Stimulated activated CD4-positive, alpha-beta T cell treated with anti-CD3 and anti-CD28 coated beads, TNF-alpha, amount 100 ng/mL, for 1 hour (primary cell): ENCODE data around the gene SLC48A1.
"Not testable (repeated sequence)": the region's sequence is repeated elsewhere in the genome, so short reads cannot be mapped to it uniquely, and the experiment has no call there.

Experiments
- DNase-seq, 3 donors: peaks; one replicate each; pipeline ENCODE4 v3.0.0-alpha.2; 2020; ENCODE audit warnings: low read depth in 3 of 3, low spot score in 1 of 3

Gene SLC48A1

DNA sequence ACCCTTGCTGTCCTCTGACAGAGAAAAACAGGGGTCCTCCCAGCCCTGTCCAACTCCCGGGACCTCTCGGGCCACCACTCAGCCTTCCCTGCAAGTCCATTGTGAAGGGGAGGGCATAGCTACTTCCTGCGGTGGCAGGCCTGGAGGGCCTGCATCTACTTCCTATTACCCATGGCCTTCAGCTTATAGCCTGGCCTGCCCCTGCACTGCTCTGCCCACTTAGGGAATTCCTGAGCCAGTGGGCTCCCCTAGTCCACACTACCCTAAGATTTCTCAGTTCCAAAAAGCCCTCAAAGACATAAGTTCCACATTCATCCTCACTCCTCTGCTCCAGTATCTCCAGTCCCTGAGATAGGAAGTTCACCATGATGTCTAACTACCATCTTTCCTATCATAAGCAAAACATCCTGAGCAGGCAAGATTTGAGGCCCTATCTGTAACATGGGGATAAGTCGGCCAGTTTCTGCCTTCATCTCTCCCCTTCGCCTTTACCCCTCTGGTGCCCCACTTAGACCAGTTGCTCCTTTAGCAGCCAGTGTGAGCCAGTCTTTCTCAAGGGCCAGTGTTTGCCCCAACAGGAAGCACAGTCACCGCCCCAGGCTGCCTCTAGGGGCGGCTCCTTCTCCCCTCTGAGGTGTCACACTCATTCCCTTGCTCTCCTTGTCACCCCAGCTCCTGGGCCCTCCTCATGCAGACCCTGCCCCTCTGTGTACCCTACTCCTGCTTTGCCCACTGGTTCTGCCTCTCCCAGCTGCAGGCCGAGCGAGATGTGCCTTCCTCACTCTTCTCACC is 35.7 kb downstream of the SLC48A1 start:
- no peak for DNase-seq

DNA sequence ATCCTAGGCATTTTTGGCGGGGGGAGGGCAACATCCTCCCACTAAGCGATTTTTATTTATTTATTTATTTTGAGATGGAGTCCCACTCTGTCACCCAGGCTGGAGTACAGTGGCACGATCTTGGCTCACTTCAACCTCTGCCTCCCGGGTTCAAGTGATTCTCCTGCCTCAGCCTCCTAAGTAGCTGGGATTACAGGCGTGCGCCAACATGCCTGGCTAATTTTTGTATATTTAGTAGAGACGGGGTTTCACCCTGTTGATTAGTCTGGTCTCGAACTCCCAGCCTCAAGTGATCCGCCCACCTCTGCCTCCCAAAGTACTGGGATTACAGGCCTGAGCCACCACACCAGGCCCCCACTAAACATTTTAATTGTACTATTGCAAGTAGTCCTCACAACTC is 36.5 kb downstream of the SLC48A1 start:
- not testable (repeated sequence) for DNase-seq

DNA sequence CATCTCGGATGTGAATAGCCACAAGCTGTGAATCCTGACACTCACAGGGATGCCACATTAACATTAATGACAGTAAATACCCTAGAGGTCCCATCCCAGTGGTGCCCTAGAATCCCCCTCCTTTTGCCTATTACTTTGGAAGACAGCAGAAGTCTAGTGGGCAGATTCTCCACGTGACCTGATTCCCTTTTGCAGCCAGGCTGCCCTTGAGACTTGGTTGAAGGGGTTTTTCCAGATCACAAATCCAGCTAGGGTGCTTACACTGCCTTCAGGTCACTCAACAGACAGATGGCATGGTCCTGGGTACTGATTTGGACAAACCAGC is 38.0 kb downstream of the SLC48A1 start:
- no peak for DNase-seq

DNA sequence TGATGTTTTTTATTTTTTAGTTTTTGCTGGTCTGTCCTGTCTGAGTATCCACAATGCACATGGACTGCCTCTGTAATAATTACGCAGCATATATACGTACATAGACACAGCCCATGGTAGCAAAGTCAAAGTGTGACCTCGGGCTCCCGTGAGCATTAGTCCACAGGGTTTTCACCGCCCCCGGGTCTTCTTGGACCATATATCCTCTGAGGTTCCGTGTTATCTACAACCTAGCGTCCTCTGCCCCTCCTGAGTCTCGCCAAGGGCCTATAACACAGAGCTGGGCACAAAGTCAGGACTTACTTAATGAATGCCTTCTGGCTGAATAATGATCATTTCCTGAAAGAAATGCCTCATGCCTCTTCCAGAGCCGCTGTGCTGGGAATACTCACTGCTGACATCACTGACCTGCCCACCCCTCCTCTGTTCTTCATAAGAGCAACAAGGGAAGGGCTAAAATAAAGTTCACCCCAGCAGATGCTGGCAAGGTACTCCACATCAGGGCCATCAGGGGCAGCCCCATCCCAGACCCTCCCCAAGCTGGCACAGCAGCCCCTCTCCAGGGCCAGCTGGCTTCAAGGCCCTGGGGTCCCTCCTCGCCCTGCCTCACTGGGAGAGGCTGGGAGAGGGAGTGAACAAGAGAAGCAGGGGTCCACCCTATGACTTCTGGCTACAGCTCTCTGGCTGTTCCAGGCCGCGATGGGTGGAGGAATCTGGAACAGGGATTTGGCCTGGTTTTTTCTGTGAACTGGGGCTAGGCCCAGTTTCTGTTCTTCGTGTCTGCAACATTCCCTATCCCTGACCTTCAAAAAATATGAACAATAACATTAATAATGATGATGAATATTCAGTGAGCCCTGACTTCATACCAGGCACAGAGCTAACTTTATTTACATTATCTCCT is 38.8 kb downstream of the SLC48A1 start:
- no peak for DNase-seq

DNA sequence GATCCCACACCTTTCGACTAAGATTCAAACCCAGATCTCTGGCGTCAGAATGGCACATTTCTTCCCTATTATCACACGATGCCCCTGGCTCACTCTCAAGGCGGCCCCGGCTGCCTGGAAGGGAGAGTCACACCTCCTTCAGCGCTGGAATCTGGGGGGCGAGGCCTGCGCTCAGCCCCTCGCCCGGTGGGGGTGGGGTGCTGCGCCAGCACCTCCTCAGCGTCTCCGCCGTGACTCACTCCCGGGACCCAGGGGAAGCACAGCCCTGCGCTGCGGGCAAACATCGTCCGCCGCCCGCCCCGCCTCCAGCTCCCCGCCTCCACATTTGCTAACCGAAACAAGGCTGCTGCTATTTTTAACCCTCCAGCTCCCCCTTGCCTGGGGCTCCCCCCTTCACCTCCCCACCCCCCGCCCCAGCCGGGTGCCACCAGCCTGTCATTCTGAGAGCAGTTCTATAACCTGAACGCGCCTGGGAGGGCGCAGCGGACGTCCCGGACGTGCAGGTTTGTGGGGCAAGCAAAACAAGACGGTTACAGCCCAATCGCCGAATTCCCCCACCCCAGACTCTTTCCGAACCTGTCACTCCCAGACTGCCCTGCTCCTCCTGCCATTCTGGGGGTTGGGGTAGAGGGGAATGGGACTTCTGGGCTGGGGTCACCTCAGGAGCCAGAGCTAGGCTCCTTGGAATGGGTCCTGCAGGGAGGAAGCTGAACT is 39.9 kb downstream of the SLC48A1 start:
- peak; percentile 86 to 89 (median 89) for DNase-seq

DNA sequence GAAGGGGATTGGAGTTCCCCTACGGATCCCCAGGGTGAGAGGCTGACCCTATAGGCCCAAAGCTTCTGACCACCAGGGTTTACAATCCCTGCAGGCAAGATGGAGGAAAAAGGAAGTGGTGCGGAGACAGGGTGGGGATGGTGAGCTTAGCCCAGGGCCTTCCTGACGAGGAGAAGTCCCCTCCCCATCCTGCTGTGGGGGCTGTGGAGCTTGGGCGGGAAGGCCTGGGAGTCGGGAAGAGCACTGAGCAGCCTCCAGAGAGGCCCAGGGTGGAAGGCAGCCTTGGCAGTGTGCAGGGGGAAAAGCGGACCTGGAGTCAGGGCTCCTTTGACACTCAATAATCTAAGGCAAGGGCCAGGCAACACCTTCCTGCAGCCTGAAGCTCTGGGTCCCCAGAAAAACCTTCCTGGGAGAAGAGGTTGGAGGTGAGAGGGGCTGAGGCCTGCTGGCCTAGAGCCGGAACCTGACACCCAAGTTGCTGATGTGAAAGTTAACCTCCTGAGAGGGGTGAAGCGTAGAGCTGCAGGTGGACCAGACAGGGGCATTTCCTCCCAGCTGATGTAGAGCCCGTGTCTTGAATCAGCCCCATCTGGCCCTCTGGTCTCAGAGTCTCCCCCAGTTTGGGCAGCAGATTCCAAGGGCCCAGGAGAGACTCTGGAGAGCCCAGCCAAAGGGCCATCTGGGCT is 40.6 kb downstream of the SLC48A1 start:
- no peak for DNase-seq

DNA sequence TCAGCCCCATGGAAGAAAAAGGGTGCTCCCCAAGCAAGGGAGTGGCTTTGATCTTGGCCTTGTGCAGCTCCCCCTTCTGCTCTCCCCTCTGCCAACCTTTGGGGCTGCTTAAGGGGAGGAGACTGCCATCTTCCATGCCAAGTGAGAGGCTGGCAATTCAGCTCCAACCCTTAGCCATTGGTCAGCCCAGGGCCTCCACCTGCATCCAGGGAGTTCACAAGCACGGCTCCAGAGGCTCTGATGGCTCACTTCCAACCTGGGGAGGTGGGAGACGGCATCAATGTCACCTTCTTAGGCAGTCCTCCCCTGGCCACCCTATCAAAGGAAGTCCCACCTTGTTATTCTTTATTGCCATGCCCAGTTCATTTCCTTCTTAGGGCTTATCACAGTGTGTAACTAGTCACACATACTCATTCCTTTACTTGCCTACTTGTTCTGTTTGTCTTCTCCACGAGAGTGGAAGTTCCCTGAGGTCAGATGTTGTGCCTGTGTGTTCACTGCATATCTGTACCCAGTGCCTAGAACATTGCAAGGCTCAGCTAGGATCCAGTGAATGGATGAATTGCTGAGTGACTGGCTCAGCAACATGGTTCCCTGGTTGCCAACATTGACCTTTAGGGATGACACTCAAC is 41.6 kb downstream of the SLC48A1 start:
- no peak for DNase-seq

DNA sequence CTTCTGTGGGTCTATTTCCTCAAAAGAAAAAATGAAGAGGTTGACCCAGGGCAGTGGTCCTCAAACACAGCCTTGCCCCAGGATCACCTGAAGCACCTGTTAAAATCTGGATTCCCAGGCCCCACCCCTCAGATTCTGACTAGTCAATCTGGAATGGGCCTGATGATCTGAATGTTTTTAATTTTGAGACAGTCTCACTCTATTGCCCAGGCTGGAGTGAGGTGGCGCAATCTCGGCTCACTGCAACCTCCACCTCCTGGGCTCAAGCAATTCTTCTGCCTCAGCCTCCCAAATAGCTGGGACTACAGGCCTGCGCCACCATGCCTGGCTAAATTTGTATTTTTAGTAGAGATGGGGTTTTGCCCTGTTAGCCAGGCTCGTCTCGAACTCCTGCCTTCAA is 42.4 kb downstream of the SLC48A1 start:
- not testable (repeated sequence) for DNase-seq

DNA sequence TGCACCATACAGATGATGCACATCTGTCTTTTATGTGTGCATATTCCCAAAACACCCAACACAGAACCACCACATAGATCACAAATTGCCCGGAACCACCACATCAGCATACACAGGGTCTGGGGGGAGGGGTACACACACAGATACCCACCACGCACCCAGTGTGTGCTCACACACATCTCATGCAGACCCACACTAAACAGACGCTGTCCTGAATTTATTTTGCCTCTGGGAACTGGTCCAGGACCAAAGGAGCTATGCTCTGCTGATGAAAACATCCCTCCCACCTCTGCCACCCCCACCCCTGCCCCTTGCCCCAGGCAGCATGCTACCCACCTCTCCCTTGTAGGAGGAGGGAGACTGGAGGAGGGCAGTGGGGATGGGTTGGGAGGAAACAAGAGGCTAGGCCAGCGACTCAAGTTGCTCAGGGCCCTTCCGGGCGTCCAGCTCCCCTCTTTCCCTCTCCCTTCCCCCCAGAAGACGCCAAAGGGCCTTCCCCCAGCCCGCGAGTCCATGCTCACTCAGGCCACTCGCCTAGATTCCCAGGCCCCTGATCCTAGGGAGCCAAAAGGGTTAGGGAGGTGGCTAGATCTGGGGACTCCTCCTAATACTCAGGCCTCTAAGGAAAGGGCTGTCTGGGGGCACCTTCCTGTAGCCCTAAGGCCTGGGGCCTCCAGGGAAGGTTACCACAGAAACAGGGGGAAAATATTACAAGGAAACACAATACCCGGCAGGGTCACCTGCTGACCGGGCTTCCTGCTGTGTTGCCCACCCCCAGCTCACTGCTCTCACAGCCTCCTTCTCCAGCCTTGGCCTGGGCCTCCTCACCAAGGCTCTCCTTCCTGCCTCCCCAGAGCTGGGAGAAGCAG is 43.6 kb downstream of the SLC48A1 start:
- DNase-seq, result no peak

DNA sequence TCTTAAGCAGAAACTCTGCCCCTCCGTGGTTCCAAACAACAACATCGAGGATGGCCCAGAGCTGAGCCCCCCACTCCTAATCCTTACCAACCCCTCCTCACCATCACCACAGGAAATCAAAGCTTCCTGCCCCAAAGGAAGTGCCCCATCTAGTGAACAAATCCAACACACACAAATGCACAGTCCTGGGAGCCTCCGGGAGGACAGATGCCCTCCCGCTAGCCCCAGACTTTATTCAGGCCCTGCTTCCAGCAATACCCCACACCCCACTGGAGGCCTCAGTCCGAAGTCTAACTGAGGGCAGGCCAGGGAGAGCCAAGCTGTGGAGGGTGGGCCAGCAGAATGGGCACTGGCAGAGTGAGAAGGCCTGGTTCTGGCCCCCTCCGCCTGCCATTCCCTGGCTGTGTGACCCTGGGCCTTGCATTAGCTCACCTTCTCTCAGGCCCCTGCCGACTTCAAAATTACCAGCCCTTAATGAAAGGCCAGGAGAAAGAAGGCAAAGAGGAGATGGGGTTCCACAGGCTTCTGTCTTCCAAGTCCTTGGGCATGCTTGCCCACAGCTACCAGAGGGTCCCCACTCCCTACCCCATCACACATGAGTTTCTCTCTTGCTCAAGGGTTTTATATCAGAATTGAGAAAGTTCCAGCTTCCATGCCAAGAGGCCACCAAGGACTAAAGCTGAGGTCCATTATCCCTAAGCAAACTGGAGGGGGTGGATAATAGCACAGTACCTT is 44.4 kb downstream of the SLC48A1 start:
- no peak for DNase-seq

DNA sequence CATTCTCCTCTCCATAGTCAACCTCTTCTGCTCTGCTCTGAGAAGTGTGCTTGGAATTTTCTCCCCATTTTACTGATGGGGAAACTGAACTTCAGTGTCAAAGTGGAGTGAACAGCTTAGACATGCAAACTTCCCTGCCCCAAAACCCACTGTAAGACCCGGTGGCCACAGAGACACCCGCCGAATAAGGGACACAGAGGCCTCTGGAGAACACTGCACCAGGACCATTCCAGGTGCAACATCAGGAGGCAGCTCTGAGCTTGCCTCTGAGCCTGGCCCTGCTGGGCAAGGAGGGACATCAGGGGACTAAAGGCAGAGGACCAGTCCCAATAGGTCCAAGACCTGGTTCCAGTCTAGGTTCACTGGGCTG is 45.0 kb downstream of the SLC48A1 start:
- DNase-seq, result no peak

DNA sequence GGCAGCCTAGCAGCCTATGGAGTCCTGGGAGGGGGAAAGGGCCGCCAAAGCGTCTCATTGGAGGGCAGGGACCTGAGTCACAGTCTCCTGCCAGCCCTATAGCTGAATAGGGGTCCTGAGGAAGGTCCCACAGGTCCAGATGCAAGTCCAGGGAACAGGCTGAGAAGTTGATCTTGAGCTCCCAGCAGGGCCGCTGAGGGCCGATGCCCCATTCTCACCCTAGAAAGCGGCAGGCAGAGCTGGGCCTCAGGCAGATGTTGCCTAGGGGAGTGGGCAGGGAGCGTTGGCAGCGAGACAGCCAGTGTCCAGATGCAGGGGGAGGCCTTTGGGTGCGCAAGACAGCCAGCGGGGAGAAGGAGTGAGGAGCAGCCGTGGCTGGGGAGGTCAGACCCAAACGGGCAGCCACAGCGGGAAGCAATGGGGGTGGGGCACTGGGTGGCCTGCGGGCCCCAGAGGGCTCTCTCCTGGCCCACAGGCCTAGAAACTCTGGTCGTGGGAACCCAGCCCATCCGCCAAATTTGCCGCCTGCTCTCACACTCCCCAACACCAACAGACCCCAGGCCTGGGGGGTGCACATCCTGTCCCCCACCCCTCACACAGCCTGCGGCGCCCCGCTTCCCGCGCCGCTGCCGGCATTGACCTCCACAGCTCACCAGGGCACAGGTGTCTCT is 45.6 kb downstream of the SLC48A1 start:
- no peak for DNase-seq

DNA sequence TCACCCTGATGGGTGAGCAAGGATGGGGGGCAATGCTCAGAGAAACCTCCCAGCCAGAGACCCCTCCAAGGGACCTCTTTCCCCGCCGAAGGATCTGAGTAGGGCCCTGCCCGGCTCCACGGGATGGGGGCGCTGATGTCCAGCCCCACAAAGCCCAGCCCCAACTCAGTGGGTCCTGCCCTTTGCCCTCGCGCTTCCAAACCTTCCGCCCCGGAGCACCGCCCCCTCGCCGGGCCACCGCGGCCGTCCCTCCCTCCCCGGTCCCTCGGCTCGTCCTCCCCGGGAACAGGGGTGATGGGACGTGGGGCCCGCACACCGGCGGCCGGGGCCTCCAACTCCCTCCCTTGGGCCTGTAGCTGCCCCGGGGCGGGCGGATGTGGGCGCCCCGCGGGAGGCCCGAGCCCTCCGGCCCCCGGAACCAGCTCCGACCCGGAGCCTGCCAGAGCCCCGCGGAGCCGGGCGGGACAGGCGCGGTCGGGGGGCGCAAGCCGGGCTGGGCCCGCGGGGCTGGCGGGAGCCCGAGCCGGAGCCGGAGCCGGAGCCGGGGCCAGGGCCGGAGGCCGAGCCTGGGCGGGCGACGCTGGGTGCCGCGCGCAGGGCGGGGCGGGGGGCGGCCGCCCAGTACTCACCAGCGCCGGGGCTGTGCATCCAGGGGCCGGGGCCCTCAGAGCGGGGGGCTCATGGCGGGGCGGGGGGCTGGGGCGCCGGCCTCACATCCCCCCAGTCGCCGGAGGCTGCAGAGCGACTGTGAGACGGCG is 46.3 kb downstream of the SLC48A1 start:
- peak in 1 of 3 donors; percentile 45 for DNase-seq

DNA sequence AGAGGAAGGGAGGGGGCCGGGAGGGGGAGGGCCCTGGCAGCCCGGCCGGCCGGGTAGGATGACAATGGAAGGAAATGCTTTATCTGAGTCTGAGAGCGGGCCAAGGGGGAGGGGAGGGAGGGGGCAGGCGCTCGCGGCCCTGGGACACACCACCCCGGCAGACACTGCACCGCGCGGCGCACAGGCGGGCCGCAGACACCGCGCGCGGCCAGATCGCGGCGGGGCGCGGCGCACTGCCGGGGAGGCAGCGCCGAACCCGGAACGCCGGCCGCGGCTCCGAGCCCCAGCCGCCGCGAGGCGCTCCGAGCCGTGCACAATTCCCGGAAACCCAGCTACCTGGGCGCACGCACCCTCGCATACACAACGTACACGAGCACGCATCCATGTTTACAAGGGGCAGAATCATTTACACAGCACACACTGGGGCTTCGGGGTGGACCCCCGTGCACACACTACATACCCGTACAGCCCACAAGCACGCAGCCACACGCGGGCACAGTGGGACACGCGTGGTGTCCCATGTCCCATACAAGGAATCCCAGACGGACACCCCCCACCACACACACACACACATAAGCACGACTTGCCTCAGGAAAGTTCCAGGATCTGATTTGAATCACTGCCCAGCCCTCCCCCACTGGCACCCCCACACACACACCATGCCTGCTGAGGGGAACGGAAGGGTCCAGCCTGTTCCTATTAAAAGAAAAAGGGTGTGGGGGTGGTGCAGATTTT is 47.0 kb downstream of the SLC48A1 start, which contains the start of gene HDAC7:
Gene HDAC7, minus strand, starts transcription at position 8 of the 735 bp plus-strand sequence. CDS start 118 bp downstream, outside the sequence.
- DNase-seq, result peak; percentile 56 to 69 (median 66)

DNA sequence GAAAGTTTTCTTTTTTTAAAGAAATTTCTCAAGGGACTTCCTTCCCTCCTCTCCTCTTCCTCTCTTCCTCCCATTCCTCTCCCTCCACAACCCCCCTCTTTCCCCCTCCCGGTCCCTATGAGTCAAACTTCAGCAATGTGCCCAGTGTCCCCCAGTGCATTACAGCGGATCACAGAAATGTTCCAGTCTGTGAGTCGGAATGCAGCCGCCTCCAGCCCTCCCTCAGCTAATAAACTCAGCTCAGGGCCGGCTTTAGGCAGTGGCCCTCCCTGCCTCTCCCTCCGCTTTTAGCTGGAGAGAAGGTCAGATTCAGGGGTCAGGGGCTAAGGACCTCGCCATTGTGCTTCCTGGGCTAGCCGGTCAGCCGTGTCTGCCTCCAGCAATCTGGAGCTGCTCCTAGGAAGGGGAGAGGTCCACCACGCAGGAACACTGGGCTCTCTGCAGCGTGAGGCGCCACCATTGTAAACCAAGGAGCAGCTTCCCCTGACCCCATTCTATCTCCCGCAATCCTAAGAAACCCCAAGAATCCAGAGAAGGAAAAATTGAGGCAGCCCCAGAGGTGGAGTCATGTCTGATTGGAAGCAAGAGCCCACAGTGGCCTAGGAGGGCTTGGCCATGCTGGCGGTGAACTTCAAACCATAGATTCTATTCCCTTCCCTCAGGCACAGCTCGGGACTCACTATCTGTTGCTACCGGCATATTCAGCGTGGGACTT is 47.8 kb downstream of the SLC48A1 start:
- no peak for DNase-seq

DNA sequence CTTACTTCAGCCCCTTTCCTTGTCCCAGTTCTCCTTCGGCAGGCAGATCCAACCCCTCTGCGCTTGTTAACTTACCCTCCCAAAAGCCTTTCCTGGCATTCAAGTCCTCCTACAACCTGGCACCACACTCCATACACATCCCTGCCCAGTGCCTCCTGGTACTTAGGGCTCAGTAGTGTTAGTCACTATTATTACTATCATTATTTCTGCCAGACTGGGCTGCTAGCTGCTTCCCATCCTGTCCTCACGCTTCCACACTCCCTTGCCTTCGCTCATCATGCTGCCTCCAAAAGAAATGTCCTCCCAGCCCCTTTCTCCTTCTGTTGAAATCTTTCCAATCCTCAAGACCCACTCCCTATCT is 48.3 kb downstream of the SLC48A1 start:
- DNase-seq, result no peak
